Body of pancreas (tissue), 4 donors: Measurements from ENCODE around the gene HBA2.

Experiments
- POLR2A ChIP-seq, 3 donors: fragments of 450-650 bp; IDR thresholded peaks; one replicate each; pipeline ENCODE4 v1.6.1; 2016; ENCODE audit warnings: antibody characterized with exemption in 3 of 3, mild to moderate bottlenecking in 2 of 3
- TF ChIP-seq, protein P1 (sequence below), 7 experiments: fragments of 450-650 bp in 4 of 7; fragments of 200-600 bp in 3 of 7; sonication (generic) in 3 of 7; IDR thresholded peaks; one replicate each; pipeline ENCODE4 v1.5.1; 2016 to 2019; ENCODE audit warnings: antibody characterized with exemption in 7 of 7

DNA sequence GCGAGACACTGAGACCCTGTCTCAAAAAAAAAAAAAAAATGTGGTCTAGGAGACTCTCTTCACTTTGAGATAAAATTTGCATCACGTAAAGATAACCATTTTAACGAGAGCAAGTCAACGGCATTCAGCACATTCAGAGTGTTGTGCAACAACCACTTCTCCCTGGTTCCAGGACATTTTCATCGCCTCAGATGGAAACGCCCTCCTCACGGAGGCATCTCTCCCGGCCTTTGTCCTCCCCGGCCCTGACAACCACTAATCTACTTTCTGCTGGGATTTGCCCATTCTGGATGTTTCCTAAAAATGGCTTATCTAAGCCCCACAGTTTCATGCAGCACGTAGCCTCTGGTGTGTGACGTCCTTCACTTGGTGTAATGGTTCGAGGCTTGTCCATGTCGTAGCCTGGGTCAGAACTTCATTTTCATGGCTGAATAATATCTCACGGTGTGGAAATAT lies 27.9 kb upstream of the HBA2 start:
- TF ChIP-seq, protein P1, sequence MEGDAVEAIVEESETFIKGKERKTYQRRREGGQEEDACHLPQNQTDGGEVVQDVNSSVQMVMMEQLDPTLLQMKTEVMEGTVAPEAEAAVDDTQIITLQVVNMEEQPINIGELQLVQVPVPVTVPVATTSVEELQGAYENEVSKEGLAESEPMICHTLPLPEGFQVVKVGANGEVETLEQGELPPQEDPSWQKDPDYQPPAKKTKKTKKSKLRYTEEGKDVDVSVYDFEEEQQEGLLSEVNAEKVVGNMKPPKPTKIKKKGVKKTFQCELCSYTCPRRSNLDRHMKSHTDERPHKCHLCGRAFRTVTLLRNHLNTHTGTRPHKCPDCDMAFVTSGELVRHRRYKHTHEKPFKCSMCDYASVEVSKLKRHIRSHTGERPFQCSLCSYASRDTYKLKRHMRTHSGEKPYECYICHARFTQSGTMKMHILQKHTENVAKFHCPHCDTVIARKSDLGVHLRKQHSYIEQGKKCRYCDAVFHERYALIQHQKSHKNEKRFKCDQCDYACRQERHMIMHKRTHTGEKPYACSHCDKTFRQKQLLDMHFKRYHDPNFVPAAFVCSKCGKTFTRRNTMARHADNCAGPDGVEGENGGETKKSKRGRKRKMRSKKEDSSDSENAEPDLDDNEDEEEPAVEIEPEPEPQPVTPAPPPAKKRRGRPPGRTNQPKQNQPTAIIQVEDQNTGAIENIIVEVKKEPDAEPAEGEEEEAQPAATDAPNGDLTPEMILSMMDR (IDR thresholded peaks at IDR 0.05), result no peak
- TF ChIP-seq POLR2A (IDR thresholded peaks at IDR 0.05), result no peak
